Measurements from ENCODE around the gene PSMA4.

PSMA4 gene

GRCh38 chr15:78565951-78566774 is 25.9 kb downstream of the PSMA4 start:
- Histone ChIP-seq H3K18ac (ENCODE audit: low read length) (no peak overlapping the region), H3K4me3 (ENCODE audit: low read depth, low read length) (peak overlapping the region; percentile 22), H3K14ac (ENCODE audit: low read length) (no peak overlapping the region), H4K12ac (ENCODE audit: low read depth, low read length) (peak overlapping the region; percentile 26), H2BK12ac (ENCODE audit: low read length) (no peak overlapping the region), H2BK5ac (ENCODE audit: low read depth, low read length, poor library complexity) (no peak overlapping the region), H4K8ac (ENCODE audit: low read depth, low read length) (no peak overlapping the region), H3K27me3 (ENCODE audit: insufficient read depth, low read length) (no peaks in the 10 kb centered on the region), H3K79me2 (ENCODE audit: control insufficient read depth, insufficient read depth, low read length, poor library complexity) (no peaks in the 10 kb centered on the region), H3K23ac (ENCODE audit: low read length) (no peak overlapping the region), H3K4me2 (ENCODE audit: low read length) (peak overlapping the region; percentile 95), H3K9ac (ENCODE audit: low read length) (peak overlapping the region; percentile 54), H3K27ac (ENCODE audit: low read depth, low read length) (no peak overlapping the region), H4K91ac (ENCODE audit: low read depth, low read length) (no peak overlapping the region), H2AK5ac (ENCODE audit: low read length) (no peak overlapping the region), H2BK120ac (ENCODE audit: insufficient read depth, low read length, poor library complexity) (no peak overlapping the region), H3K9me3 (ENCODE audit: insufficient read depth, low read depth, low read length) (no peaks in the 10 kb centered on the region), H3K4ac (ENCODE audit: low read depth, low read length) (no peak overlapping the region), H3K4me1 (ENCODE audit: control insufficient read depth in 1 of 2, insufficient read depth in 2 of 2, low read length in 2 of 2) (peaks cover 2 to 9% of the 10 kb centered on the region in 2 experiments), H2AFZ (ENCODE audit: insufficient read depth, low read length, poor library complexity) (peak overlapping the region; percentile 100), H3K79me1 (ENCODE audit: low read length) (no peaks in the 10 kb centered on the region), H3K36me3 (ENCODE audit: control insufficient read depth in 1 of 2, insufficient read depth in 2 of 2, low read length in 2 of 2) (no peaks in the 10 kb centered on the region)
- DNase-seq = peak; percentile 7 to 53
- WGBS (ENCODE audit: extremely low coverage, insufficient coverage, insufficient read length) = no CpG with 5 or more reads among the region's 19 CpGs

GRCh38 chr15:78567531-78567930 is 27.3 kb downstream of the PSMA4 start:
- H3K23ac ChIP-seq (ENCODE audit: low read length) = no peak overlapping the region
- no peaks in the 10 kb centered on the region for H3K36me3 ChIP-seq (ENCODE audit: control insufficient read depth in 1 of 2, insufficient read depth in 2 of 2, low read length in 2 of 2)
- no peaks in the 10 kb centered on the region for H3K27me3 ChIP-seq (ENCODE audit: insufficient read depth, low read length)
- no peak overlapping the region for H2AK5ac ChIP-seq (ENCODE audit: low read length)
- H3K4ac ChIP-seq (ENCODE audit: low read depth, low read length) = no peak overlapping the region
- no peaks in the 10 kb centered on the region for H3K9me3 ChIP-seq (ENCODE audit: insufficient read depth, low read depth, low read length)
- no peaks in the 10 kb centered on the region for H3K79me2 ChIP-seq (ENCODE audit: control insufficient read depth, insufficient read depth, low read length, poor library complexity)
- peaks cover 2 to 9% of the 10 kb centered on the region in 2 experiments for H3K4me1 ChIP-seq (ENCODE audit: control insufficient read depth in 1 of 2, insufficient read depth in 2 of 2, low read length in 2 of 2)
- no peak overlapping the region for H3K4me2 ChIP-seq (ENCODE audit: low read length)
- no CpG with 5 or more reads among the region's 4 CpGs for WGBS (ENCODE audit: extremely low coverage, insufficient coverage, insufficient read length)
- no peak overlapping the region for H3K27ac ChIP-seq (ENCODE audit: low read depth, low read length)
- H3K9ac ChIP-seq (ENCODE audit: low read length) = no peak overlapping the region
- H4K8ac ChIP-seq (ENCODE audit: low read depth, low read length) = no peak overlapping the region
- no peak overlapping the region for H3K18ac ChIP-seq (ENCODE audit: low read length)
- no peak overlapping the region for H2BK5ac ChIP-seq (ENCODE audit: low read depth, low read length, poor library complexity)
- H2AFZ ChIP-seq (ENCODE audit: insufficient read depth, low read length, poor library complexity) = no peak overlapping the region
- no peak overlapping the region for H4K91ac ChIP-seq (ENCODE audit: low read depth, low read length)
- no peak overlapping the region for H3K14ac ChIP-seq (ENCODE audit: low read length)
- H4K12ac ChIP-seq (ENCODE audit: low read depth, low read length) = no peak overlapping the region
- no peaks in the 10 kb centered on the region for H3K79me1 ChIP-seq (ENCODE audit: low read length)
- no peak overlapping the region for H2BK120ac ChIP-seq (ENCODE audit: insufficient read depth, low read length, poor library complexity)
- H2BK12ac ChIP-seq (ENCODE audit: low read length) = no peak overlapping the region
- no peak overlapping the region for H3K4me3 ChIP-seq (ENCODE audit: low read depth, low read length)
- DNase-seq = no peak

GRCh38 chr15:78570710-78571109 is 30.5 kb downstream of the PSMA4 start:
- no peaks in the 10 kb centered on the region for H3K79me1 ChIP-seq (ENCODE audit: low read length)
- H3K4me1 ChIP-seq (ENCODE audit: control insufficient read depth in 1 of 2, insufficient read depth in 2 of 2, low read length in 2 of 2) = peaks cover 0 to 4% of the 10 kb centered on the region in 2 experiments
- H4K12ac ChIP-seq (ENCODE audit: low read depth, low read length) = no peak overlapping the region
- WGBS (ENCODE audit: extremely low coverage, insufficient coverage, insufficient read length) = no CpG with 5 or more reads among the region's 2 CpGs
- H3K4me2 ChIP-seq (ENCODE audit: low read length) = no peak overlapping the region
- H2BK12ac ChIP-seq (ENCODE audit: low read length) = no peak overlapping the region
- H4K8ac ChIP-seq (ENCODE audit: low read depth, low read length) = no peak overlapping the region
- H3K9ac ChIP-seq (ENCODE audit: low read length) = no peak overlapping the region
- no peak overlapping the region for H3K4ac ChIP-seq (ENCODE audit: low read depth, low read length)
- no peak overlapping the region for H3K27ac ChIP-seq (ENCODE audit: low read depth, low read length)
- H2BK5ac ChIP-seq (ENCODE audit: low read depth, low read length, poor library complexity) = no peak overlapping the region
- no peak overlapping the region for H3K14ac ChIP-seq (ENCODE audit: low read length)
- H3K9me3 ChIP-seq (ENCODE audit: insufficient read depth, low read depth, low read length) = no peaks in the 10 kb centered on the region
- no peak overlapping the region for H3K4me3 ChIP-seq (ENCODE audit: low read depth, low read length)
- DNase-seq = no peak
- H2AFZ ChIP-seq (ENCODE audit: insufficient read depth, low read length, poor library complexity) = no peak overlapping the region
- H2BK120ac ChIP-seq (ENCODE audit: insufficient read depth, low read length, poor library complexity) = no peak overlapping the region
- no peak overlapping the region for H4K91ac ChIP-seq (ENCODE audit: low read depth, low read length)
- no peaks in the 10 kb centered on the region for H3K36me3 ChIP-seq (ENCODE audit: control insufficient read depth in 1 of 2, insufficient read depth in 2 of 2, low read length in 2 of 2)
- H3K18ac ChIP-seq (ENCODE audit: low read length) = no peak overlapping the region
- no peak overlapping the region for H2AK5ac ChIP-seq (ENCODE audit: low read length)
- H3K23ac ChIP-seq (ENCODE audit: low read length) = no peak overlapping the region
- H3K27me3 ChIP-seq (ENCODE audit: insufficient read depth, low read length) = no peaks in the 10 kb centered on the region
- no peaks in the 10 kb centered on the region for H3K79me2 ChIP-seq (ENCODE audit: control insufficient read depth, insufficient read depth, low read length, poor library complexity)

- Histone ChIP-seq H3K79me1 (ENCODE audit: low read length) (no peaks in the 10 kb centered on the region), H3K4me3 (ENCODE audit: low read depth, low read length) (no peak overlapping the region), H3K9ac (ENCODE audit: low read length) (no peak overlapping the region), H4K12ac (ENCODE audit: low read depth, low read length) (no peak overlapping the region), H3K27me3 (ENCODE audit: insufficient read depth, low read length) (no peaks in the 10 kb centered on the region), H3K4ac (ENCODE audit: low read depth, low read length) (no peak overlapping the region), H3K27ac (ENCODE audit: low read depth, low read length) (no peak overlapping the region), H2AFZ (ENCODE audit: insufficient read depth, low read length, poor library complexity) (no peak overlapping the region), H3K4me1 (ENCODE audit: control insufficient read depth in 1 of 2, insufficient read depth in 2 of 2, low read length in 2 of 2) (no peaks in the 10 kb centered on the region), H3K18ac (ENCODE audit: low read length) (no peak overlapping the region), H3K36me3 (ENCODE audit: control insufficient read depth in 1 of 2, insufficient read depth in 2 of 2, low read length in 2 of 2) (no peaks in the 10 kb centered on the region), H4K8ac (ENCODE audit: low read depth, low read length) (no peak overlapping the region), H2BK12ac (ENCODE audit: low read length) (no peak overlapping the region), H3K79me2 (ENCODE audit: control insufficient read depth, insufficient read depth, low read length, poor library complexity) (no peaks in the 10 kb centered on the region), H2BK5ac (ENCODE audit: low read depth, low read length, poor library complexity) (no peak overlapping the region), H3K14ac (ENCODE audit: low read length) (no peak overlapping the region), H2BK120ac (ENCODE audit: insufficient read depth, low read length, poor library complexity) (no peak overlapping the region), H4K91ac (ENCODE audit: low read depth, low read length) (no peak overlapping the region), H3K9me3 (ENCODE audit: insufficient read depth, low read depth, low read length) (no peaks in the 10 kb centered on the region), H3K23ac (ENCODE audit: low read length) (no peak overlapping the region), H2AK5ac (ENCODE audit: low read length) (no peak overlapping the region), H3K4me2 (ENCODE audit: low read length) (no peak overlapping the region)
- no CpG with 5 or more reads among the region's 4 CpGs for WGBS (ENCODE audit: extremely low coverage, insufficient coverage, insufficient read length)
- DNase-seq = no peak
These were observed 31.1 kb downstream of the PSMA4 start for GRCh38 chr15:78571382-78571781.
